ENCODE results near the gene GFOD1. TPM values are rescaled to one million over a fixed set of nuclear protein-coding genes. Genes with fewer than 3 reads are reported as not detected.

The GFOD1 gene
- total RNA-seq, 4 donors from 2014 or later = 4.7 to 26.6 (median 10.1) TPM

GRCh38 chr6:13383328-13384163 is 103.9 kb downstream of the GFOD1 start:
- no peak for TF ChIP-seq CTCF (IDR thresholded peaks at IDR 0.05)
- no peak for TF ChIP-seq POLR2A (IDR thresholded peaks at IDR 0.05)
- Histone ChIP-seq H3K4me3 (no peak overlapping the region), H3K9me3 (no peaks in the 10 kb centered on the region), H3K27ac (no peak overlapping the region), H3K4me1 (no peaks in the 10 kb centered on the region), H3K27me3 (no peaks in the 10 kb centered on the region), H3K36me3 (no peaks in the 10 kb centered on the region)
- intact Hi-C loops (cut with DNase I; ENCODE audit: low total_unique reads) = no loop called here
- no peak for DNase-seq

GRCh38 chr6:13380761-13381160 is 106.6 kb downstream of the GFOD1 start:
- no peak for DNase-seq
- Histone ChIP-seq H3K27ac (no peak overlapping the region), H3K9me3 (no peaks in the 10 kb centered on the region), H3K4me3 (no peak overlapping the region), H3K4me1 (no peaks in the 10 kb centered on the region), H3K27me3 (no peaks in the 10 kb centered on the region), H3K36me3 (no peaks in the 10 kb centered on the region)
- intact Hi-C loops (cut with DNase I; ENCODE audit: low total_unique reads) = no loop called here
- no peak for TF ChIP-seq CTCF (IDR thresholded peaks at IDR 0.05)
- no peak for TF ChIP-seq POLR2A (IDR thresholded peaks at IDR 0.05)

- Histone ChIP-seq H3K36me3 (no peaks in the 10 kb centered on the region), H3K4me1 (no peaks in the 10 kb centered on the region), H3K9me3 (no peaks in the 10 kb centered on the region), H3K27ac (no peak overlapping the region), H3K27me3 (no peaks in the 10 kb centered on the region), H3K4me3 (no peak overlapping the region)
- no peak for TF ChIP-seq POLR2A (IDR thresholded peaks at IDR 0.05)
- TF ChIP-seq CTCF (IDR thresholded peaks at IDR 0.05) = no peak
- intact Hi-C loops (cut with DNase I; ENCODE audit: low total_unique reads) = no loop called here
- no peak for DNase-seq
These were observed 108.5 kb downstream of the GFOD1 start for GRCh38 chr6:13378669-13379590.

GRCh38 chr6:13377054-13377758 is 110.2 kb downstream of the GFOD1 start:
- TF ChIP-seq POLR2A (IDR thresholded peaks at IDR 0.05) = no peak
- TF ChIP-seq CTCF (IDR thresholded peaks at IDR 0.05) = no peak
- no peak overlapping the region for H3K27ac ChIP-seq
- no peaks in the 10 kb centered on the region for H3K4me1 ChIP-seq
- no peaks in the 10 kb centered on the region for H3K9me3 ChIP-seq
- DNase-seq = no peak
- no peak overlapping the region for H3K4me3 ChIP-seq
- H3K27me3 ChIP-seq = no peaks in the 10 kb centered on the region
- intact Hi-C loops (cut with DNase I; ENCODE audit: low total_unique reads) = no loop called here
- no peaks in the 10 kb centered on the region for H3K36me3 ChIP-seq
